Stimulated activated naive CD4-positive, alpha-beta T cell treated with Interleukin-2 at 50 U/mL for 16 hours (primary cell): Measurements from ENCODE around the gene CDH15.

Experiments used
- DNase-seq: peaks from one replicate; lab custom pipeline; 2025; lab: John Stamatoyannopoulos, UW

Gene CDH15

GRCh38 chr16:89171216-89172170 lies at the start of gene CDH15:
Gene CDH15 (plus strand): TSS chr16:89171748. CDS start chr16:89171832, 84 bp downstream.
- DNase-seq, result peak; percentile 95

- peak; percentile 37 for DNase-seq
These were observed 49.2 kb upstream of the CDH15 start for GRCh38 chr16:89122322-89122851.

DNA sequence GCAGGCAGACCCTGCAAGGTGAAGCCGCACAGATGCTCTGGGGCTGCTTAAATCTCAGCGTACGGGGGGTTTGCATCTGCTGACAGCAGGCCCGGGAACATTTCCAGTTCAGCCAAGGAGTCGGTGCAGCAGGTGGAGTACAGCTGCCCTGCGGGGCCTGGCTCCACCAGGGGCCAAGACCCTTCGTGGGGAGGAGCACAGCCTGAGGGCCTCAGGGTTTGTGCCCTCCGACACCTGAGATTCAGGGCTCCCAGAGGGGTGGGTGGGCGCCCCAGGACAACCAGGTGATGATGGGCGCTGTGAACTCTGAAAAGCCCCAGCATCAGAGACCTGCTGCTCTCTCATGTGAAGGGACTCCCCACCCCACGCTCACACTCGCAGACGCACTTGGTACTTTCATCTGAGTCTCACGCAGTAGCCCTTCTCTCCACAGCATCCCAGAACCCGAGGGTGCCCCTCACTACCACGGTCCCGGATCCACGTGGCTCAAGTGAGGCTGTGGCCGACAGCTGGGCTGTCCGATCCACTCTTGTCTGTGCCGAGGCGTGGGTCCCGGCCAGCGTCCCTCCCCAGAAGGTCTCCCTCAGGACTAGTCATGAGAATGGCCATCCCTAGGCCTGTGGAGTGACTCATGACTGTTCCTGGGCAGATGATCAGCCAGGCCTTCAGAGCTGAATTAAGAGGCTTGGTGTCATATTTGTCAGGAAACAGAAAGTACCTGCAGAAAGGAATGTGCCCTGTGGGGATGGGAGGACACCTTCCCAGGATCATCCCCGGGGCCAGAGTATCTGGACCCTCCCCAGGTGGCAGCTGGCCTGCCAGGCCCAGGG lies 48.3 kb upstream of the CDH15 start:
- DNase-seq, result no peak

GRCh38 chr16:89123831-89124100 lies 47.8 kb upstream of the CDH15 start:
- no peak for DNase-seq

GRCh38 chr16:89129378-89129777 lies 42.2 kb upstream of the CDH15 start:
- DNase-seq, result no peak

- no peak for DNase-seq
These were observed 41.1 kb upstream of the CDH15 start for GRCh38 chr16:89130448-89130847.

DNA sequence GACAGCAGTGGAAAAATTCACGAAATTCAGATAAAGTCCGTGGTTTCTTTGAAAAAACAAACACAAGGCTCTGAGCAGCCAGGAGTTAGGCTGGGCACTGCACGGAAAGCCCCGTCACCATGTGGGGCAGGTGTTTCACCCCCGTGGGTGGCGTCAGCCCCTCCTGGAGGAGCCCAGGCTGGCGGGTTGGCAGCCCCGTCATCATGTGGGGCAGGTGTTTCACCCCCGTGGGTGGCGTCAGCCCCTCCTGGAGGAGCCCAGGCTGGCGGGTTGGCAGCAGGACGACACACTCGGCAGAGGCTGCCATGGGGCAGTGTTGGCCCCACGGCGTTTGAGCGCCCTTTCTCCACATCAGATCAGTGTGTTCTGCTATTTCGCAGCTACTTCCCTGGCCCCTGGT lies 39.8 kb upstream of the CDH15 start:
- no peak for DNase-seq

- DNase-seq, result no peak
These were observed 39.1 kb upstream of the CDH15 start for GRCh38 chr16:89132194-89133005.

- DNase-seq, result no peak
These were observed 38.0 kb upstream of the CDH15 start for GRCh38 chr16:89133457-89134127.

DNA sequence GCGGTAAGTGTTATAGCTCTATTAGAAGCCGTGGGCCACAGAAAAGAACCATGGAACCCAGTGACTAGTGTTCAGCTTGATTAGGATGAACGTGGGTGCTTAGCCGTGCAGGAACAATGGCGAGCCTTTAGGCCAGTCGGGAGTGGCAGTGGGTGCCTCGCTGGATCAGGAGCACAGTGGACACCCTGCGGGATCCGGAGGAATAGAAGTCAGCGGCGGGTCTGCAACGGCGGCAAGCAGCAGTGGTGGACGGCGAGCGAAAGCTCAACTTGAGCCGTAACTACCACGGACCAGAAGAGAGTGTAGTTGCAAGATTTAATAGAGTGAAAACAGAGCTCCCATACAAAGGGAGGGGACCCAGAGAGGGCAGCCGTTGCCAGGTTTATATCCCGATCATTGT lies 37.3 kb upstream of the CDH15 start:
- no peak for DNase-seq

DNA sequence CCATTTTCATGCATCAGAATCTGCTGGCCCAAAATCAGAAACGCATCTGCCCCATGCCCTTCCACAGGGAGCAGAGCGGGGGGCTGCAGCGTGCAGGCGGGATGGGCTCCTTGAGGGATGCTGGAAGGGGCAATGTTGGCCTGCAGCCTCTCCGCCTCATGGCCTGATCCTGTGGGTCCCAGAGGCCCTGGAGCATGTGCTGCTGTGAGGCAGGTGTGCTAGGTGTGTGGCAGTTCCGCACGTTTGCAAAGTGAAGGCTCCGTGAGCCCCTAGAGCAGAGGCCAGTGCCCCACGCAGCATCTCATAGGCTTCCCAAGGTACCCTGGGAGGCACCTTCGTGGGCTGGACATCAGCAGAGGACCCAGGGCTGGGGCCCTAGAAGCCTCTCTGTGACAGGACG lies 36.4 kb upstream of the CDH15 start:
- no peak for DNase-seq

DNA sequence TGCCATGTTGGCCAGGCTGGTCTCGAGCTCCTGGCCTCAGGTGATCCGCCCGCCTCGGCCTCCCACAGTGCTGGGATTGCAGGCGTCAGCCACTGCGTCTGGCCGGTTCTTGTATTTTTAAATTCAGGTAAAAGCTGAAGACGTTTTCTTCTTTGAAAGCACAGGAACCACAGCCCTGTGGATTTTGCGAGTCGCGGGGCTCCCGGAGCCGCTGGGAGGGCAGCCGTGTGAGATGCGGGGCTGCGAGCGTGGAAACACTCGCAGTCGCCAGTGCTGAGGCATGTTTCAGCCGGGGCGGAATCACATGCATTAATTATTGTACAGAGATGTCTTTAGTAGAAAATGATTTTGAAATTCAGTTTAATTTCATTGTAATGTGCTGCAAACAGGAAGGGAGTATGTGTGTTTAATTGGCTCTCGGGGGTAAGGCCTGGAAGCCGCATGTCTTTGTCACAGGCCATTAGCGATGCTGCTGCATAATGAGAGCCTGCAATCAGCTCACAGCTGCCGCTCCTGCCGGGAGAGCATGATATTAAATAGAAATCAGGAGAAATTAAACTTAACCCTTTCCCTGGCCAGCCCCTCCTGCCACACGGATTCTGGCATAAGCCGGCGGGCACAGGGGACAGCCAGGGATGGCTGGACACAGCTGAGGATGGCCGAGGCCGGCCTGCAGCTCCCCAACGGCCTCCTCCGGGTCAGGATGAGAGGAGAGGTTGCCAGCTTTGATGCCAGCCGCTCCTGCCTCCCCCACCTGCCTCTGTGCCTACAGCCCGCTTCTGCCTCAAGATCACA lies 35.4 kb upstream of the CDH15 start:
- no peak for DNase-seq

- no peak for DNase-seq
These were observed 34.6 kb upstream of the CDH15 start for GRCh38 chr16:89136931-89137330.

DNA sequence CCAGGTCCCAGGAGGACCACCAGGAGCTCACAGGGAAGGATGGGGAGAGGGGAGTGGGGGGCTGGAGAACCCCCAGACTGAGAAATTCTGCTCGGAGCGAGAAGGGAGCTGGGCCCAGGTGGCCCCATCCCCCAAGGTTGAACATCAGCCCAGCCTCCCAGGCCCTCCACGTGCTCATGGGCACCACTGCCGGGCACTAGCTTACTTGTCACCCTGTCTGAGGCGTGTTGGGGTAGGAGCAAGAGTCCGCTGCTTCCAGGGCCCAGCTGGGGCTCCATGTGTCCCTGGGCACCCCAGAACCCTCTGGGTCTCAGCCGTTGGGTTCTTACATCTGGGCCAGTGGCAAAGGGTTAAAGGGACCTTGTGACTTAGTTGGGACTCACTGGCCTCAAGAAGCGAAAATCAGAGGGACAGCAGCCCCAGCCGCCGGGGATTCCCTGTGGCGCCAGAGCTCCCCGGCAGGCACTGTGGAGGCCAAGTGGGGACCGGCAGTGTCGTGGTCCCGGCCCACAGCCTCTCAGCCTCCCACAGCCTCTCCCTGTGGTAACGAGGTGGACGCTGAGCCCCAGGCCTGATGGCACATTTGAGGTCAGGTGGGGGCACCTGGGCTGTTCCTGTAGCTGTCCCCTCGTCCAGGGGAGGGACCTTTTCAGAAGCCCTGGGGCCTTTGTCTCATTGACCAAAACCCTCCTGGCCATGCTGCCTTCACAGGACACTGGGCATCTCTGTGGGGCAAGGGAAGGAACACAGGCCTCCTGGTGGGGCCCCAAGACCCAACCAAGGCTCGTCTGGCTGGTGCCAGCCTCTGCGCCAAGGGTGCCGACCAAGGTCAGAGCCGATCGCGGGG lies 33.7 kb upstream of the CDH15 start:
- DNase-seq, result no peak

DNA sequence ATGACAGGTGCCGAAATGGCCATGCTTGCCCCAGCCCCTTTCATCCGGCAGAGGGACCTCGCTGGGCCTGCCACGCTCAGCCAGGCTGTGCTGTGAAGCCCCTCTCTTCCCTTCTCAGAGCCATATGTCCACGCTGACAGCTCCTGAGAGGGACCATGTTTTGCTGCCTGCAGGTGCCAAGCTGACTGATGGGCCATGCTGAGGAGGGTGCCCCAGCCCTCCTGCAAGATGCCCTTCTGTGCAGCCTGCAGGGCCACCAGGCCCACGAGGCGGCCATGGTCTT lies 33.1 kb upstream of the CDH15 start:
- no peak for DNase-seq

DNA sequence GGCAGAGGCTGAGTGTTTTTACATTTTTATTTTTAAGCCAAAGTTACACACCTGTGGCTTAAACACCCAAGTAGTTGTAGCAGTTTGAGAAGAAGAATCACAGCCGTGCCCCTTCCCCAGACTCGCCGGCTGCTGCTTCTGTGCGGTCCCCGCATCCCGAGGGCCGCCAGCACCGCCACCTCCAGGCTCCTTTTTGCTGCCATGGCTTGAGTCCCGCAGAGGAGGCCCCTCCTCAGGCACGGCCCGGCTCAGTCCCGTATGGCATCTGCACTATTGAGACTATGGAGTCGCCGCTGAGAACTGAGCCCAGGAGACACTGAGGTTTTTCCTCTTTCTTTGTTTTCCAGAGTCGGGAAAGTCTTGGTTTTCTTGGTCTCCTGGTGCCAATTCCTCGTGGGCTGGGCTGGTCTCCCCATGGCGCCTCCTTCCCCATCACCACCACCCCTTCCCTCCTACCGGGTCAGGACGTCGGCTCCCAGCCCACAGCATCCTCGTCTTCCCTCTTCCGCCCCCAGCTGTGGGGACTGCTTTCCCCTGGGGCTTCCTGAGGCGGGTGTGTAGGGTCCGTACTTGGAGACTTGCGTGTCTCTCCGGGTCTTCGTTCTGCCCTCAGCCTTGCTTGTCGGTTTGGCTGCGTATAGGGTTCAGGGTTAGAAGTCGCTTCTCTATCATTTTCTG lies 32.6 kb upstream of the CDH15 start:
- no peak for DNase-seq

- no peak for DNase-seq
These were observed 31.6 kb upstream of the CDH15 start for GRCh38 chr16:89139907-89140361.

GRCh38 chr16:89140401-89140800 lies 31.1 kb upstream of the CDH15 start:
- no peak for DNase-seq
